Lung (tissue), 12 donors: Measurements from ENCODE around the gene CYTH3. TPM values are rescaled to one million over a fixed set of nuclear protein-coding genes. Genes with fewer than 3 reads are reported as not detected.
A peak's percentile ranks its signal among the peaks of the same experiment; 100 is the strongest.

ENCODE experiments used
- ATAC-seq: fragments of 200-7000 bp; cut with Tn5 transposase; one replicate; pipeline ENCODE4 v1.9.1; 2020; ENCODE audit warnings: moderate number of reproducible peaks; ENCODE audit not compliant: insufficient read depth, low FRiP score
- DNase-seq, 3 donors: peaks; one replicate each; pipeline ENCODE4 v3.0.0-alpha.2; 2013 to 2017
- H3K27ac ChIP-seq, 2 donors: one replicate each; pipeline ENCODE4 v1.5.1; 2013; ENCODE audit warnings: mild to moderate bottlenecking in 2 of 2, moderate library complexity in 2 of 2, control low read depth in 1 of 2, inconsistent platforms in 1 of 2, low read depth in 1 of 2, low read length in 1 of 2
- H3K27me3 ChIP-seq, 3 donors: one replicate each; pipeline ENCODE4 v1.5.1; 2013; ENCODE audit warnings: low read length in 2 of 3; ENCODE audit not compliant: control insufficient read depth in 3 of 3, insufficient read depth in 3 of 3
- H3K36me3 ChIP-seq, 4 donors: one replicate each; pipeline ENCODE4 v1.5.1; 2013; ENCODE audit warnings: low read length in 4 of 4, mild to moderate bottlenecking in 1 of 4, moderate library complexity in 1 of 4; ENCODE audit not compliant: control insufficient read depth in 4 of 4, insufficient read depth in 4 of 4
- H3K4me1 ChIP-seq, 5 donors: one replicate each; pipeline ENCODE4 v1.5.1; 2013; ENCODE audit warnings: low read length in 5 of 5, mild to moderate bottlenecking in 2 of 5, moderate library complexity in 1 of 5; ENCODE audit not compliant: control insufficient read depth in 5 of 5, insufficient read depth in 5 of 5
- H3K4me3 ChIP-seq: one replicate; pipeline ENCODE4 v1.5.1; 2013; ENCODE audit warnings: mild to moderate bottlenecking, control low read depth, moderate library complexity
- H3K9ac ChIP-seq, 2 donors: one replicate each; pipeline ENCODE4 v1.5.1; 2013; ENCODE audit warnings: low read length in 2 of 2, control low read depth in 1 of 2; ENCODE audit not compliant: insufficient read depth in 1 of 2
- H3K9me3 ChIP-seq, 4 donors: one replicate each; pipeline ENCODE4 v1.5.1; 2013; ENCODE audit warnings: low read length in 3 of 4, mild to moderate bottlenecking in 1 of 4, moderate library complexity in 1 of 4; ENCODE audit not compliant: control insufficient read depth in 4 of 4, insufficient read depth in 3 of 4
- WGBS, 2 donors: extraction: QIAGEN DNeasy Blood & Tissue Kit; methylation state at CpG; one replicate each; pipeline ENCODE4 v1.1.7; 2013; 5-methylcytosine and 5-hydroxymethylcytosine counted together
- polyA plus RNA-seq, 2 donors: library from polyadenylated mRNA; stranded (reverse); fragments of 200-250 nt; gene quantifications; one replicate each; pipeline ENCODE4 v1.2.1, GENCODE V29; 2013
- total RNA-seq, 2 donors: library from RNA; depleted of rRNA in 1 of 2; stranded (reverse); fragments of >200 nt in 1 of 2; gene quantifications; one replicate each; pipeline ENCODE4 v1.2.1, GENCODE V29; 2014 to 2021
- TF ChIP-seq, protein P1 (sequence below): IDR thresholded peaks from 2 replicates; pipeline ENCODE4 v1.5.1; 2012; ENCODE audit warnings: mild to moderate bottlenecking; ENCODE audit errors: control extremely low read depth, extremely low read depth
- donor health status: control.
- donor health status: control.
- donor health status: Bipolar disorder and iron deficiency.
- donor health status: healthy.
- donor health status: DM: yes; HTN: yes; CAD: no.

The CYTH3 gene
- total and polyA plus RNA-seq, 4 donors, result 8.2 to 28.7 (median 15.5) TPM

DNA sequence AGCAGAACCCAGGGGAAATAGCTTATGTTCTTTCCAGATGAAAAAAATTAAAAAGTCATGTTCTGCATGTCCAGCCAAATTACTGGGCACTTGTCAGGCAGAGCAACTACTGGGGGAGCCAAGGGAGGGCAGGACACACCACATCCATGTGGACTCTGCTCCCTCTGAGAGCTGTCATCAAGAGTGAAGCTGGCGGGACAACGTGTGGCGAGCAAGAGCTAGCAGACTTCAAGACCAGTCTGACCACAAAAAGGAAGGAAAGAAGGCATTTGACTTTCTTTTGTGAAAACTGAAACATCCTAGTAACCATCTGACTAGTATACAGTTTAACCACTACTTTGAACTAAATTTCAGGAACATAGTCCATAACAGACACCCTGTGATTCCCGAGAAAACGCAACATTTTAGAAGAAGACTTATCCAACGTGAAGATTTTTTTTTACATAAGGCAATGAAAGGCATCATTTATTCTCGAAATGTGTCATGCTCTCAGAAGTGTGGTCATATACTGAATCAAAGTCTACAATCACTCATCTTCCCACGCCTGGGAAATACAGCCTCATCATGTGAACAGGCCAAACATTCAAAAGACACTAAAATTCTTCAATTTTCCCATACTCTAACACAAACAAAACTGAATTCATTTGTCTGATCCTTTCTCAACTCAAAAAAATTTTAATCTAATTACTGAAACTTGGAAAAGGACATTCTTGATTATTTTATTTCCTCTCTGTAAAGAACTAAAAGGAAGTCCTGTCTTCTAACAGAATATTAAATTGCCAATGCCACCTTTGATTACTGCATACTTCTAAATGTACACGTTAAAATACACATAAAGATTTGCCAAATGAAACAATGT, 15.5 kb downstream of the CYTH3 start:
- Histone ChIP-seq H3K36me3 (no peaks in the 10 kb centered on the region), H3K4me3 (no peak overlapping the region), H3K4me1 (peaks cover 0 to 32% (median 19%) of the 10 kb centered on the region in 5 donors), H3K9ac (no peak overlapping the region), H3K27me3 (no peaks in the 10 kb centered on the region), H3K27ac (peak overlapping the region; percentile 36 to 55), H3K9me3 (peaks cover 0 to 2% (median 0%) of the 10 kb centered on the region in 4 donors)
- DNase-seq (peak in 2 of 3 donors; percentile 31 to 47), ATAC-seq (no peak)
- TF ChIP-seq, protein P1, sequence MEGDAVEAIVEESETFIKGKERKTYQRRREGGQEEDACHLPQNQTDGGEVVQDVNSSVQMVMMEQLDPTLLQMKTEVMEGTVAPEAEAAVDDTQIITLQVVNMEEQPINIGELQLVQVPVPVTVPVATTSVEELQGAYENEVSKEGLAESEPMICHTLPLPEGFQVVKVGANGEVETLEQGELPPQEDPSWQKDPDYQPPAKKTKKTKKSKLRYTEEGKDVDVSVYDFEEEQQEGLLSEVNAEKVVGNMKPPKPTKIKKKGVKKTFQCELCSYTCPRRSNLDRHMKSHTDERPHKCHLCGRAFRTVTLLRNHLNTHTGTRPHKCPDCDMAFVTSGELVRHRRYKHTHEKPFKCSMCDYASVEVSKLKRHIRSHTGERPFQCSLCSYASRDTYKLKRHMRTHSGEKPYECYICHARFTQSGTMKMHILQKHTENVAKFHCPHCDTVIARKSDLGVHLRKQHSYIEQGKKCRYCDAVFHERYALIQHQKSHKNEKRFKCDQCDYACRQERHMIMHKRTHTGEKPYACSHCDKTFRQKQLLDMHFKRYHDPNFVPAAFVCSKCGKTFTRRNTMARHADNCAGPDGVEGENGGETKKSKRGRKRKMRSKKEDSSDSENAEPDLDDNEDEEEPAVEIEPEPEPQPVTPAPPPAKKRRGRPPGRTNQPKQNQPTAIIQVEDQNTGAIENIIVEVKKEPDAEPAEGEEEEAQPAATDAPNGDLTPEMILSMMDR, result no peak
- WGBS, 2 donors, result 30 to 49% methylated on average over 9 of the region's 9 CpGs

- Histone ChIP-seq H3K27ac (peak overlapping the region in 1 of 2 donors; percentile 36), H3K9me3 (peaks cover 0 to 2% (median 0%) of the 10 kb centered on the region in 4 donors), H3K4me3 (no peak overlapping the region), H3K4me1 (peaks cover 0 to 33% (median 18%) of the 10 kb centered on the region in 5 donors), H3K36me3 (no peaks in the 10 kb centered on the region), H3K27me3 (no peaks in the 10 kb centered on the region), H3K9ac (no peak overlapping the region)
- no peak for DNase-seq
- WGBS, 2 donors, result 70% methylated on average over 5 of the region's 5 CpGs
- TF ChIP-seq, protein P1, result no peak
- ATAC-seq, result no peak
Observed at GRCh38 chr7:6256109-6256483, 16.3 kb downstream of the CYTH3 start.

DNA sequence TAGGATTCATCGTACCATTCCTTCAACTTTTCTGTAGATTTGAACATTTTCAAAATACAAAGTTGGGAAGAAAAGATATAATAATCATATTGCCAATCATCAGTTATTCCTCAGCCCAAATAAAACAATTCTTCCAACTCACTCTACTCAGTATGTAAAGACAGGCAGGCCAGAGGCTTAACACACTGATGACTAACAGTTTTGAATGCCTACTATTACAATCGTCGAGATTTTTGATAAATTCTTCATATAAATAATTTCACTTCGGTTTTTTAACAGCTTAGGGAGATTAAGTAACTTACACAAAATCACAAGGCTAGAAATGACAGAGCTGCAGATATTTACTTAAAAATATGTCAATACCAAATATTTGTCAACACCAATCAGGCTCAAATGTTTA, 17.6 kb downstream of the CYTH3 start:
- 77 to 90% methylated on average over 4 of the region's 4 CpGs for WGBS, 2 donors
- Histone ChIP-seq H3K4me3 (no peak overlapping the region), H3K36me3 (no peaks in the 10 kb centered on the region), H3K9me3 (no peaks in the 10 kb centered on the region), H3K27me3 (no peaks in the 10 kb centered on the region), H3K4me1 (peaks cover 0 to 32% (median 14%) of the 10 kb centered on the region in 5 donors), H3K27ac (peak overlapping the region in 1 of 2 donors; percentile 37), H3K9ac (no peak overlapping the region)
- DNase-seq (no peak), ATAC-seq (no peak)
- TF ChIP-seq, protein P1, result no peak
